Kidney (tissue), 14 donors: Measurements from ENCODE around the gene KRTAP4-4. TPM values are rescaled to one million over a fixed set of nuclear protein-coding genes. Genes with fewer than 3 reads are reported as not detected.
A peak's percentile ranks its signal among the peaks of the same experiment; 100 is the strongest.
"Not testable (repeated sequence)": the region's sequence is repeated elsewhere in the genome, so short reads cannot be mapped to it uniquely, and the experiment has no call there.

ENCODE experiments used
- DNase-seq, 5 donors: peaks; one replicate each; pipeline ENCODE4 v3.0.0-alpha.2; 2013 to 2020
- FAIRE-seq: peaks from 2 replicates; lab custom pipeline; 2012; peaks lifted over from hg19 to GRCh38; lab: Jason Lieb, UNC
- H3K27ac ChIP-seq, 2 donors: one replicate each; pipeline ENCODE4 v1.7.0; 2013; ENCODE audit warnings: low read depth in 2 of 2, low read length in 2 of 2, inconsistent platforms in 1 of 2
- H3K27me3 ChIP-seq: one replicate; pipeline ENCODE4 v1.7.1; 2013; ENCODE audit warnings: low read length, inconsistent platforms; ENCODE audit not compliant: control insufficient read depth, insufficient read depth
- H3K36me3 ChIP-seq, 3 donors: one replicate each; pipeline versions ENCODE4 v1.7.0 to v1.7.1; 2013; ENCODE audit warnings: low read length in 3 of 3, control low read depth in 1 of 3, inconsistent platforms in 1 of 3; ENCODE audit not compliant: insufficient read depth in 3 of 3, control insufficient read depth in 2 of 3
- H3K4me1 ChIP-seq, 3 donors: one replicate each; pipeline versions ENCODE4 v1.7.0 to v1.7.1; 2013; ENCODE audit warnings: low read length in 3 of 3, inconsistent platforms in 1 of 3, low read depth in 1 of 3; ENCODE audit not compliant: control insufficient read depth in 2 of 3, insufficient read depth in 2 of 3
- H3K4me3 ChIP-seq, 3 donors: one replicate each; pipeline versions ENCODE4 v1.7.0 to v1.8.1; 2013; ENCODE audit warnings: low read length in 3 of 3, control low read depth in 1 of 3, inconsistent platforms in 1 of 3
- H3K9ac ChIP-seq, 3 donors: one replicate each; pipeline versions ENCODE4 v1.7.0 to v1.7.1; 2013; ENCODE audit warnings: low read length in 3 of 3, control low read depth in 1 of 3, inconsistent platforms in 1 of 3
- H3K9me3 ChIP-seq, 3 donors: one replicate each; pipeline versions ENCODE4 v1.7.0 to v1.7.1; 2013; ENCODE audit warnings: low read length in 3 of 3, control low read depth in 1 of 3, inconsistent platforms in 1 of 3; ENCODE audit not compliant: control insufficient read depth in 2 of 3, insufficient read depth in 1 of 3
- CTCF ChIP-seq: IDR thresholded peaks from 3 replicates; pipeline ENCODE4 v1.5.1; 2012; ENCODE audit warnings: mild to moderate bottlenecking, moderate library complexity, borderline replicate concordance; ENCODE audit not compliant: insufficient read depth; ENCODE audit errors: extremely low read depth
- intact Hi-C: fragments of 100-400 bp; cut with DNase I; formaldehyde crosslinking; loops from one replicate; pipeline ENCODE4 v1.11.1; 2022
- polyA plus RNA-seq: library from polyadenylated mRNA; stranded (reverse); fragments of 350-450 nt; fragmentation: Illumina TruSeq; extraction: RNeasy Lipid Tissue Mini Kit (QIAGEN cat#74804); gene quantifications from one replicate; pipeline ENCODE4 v1.2.3, GENCODE V29; 2014; ENCODE audit warnings: low read depth, low replicate concordance; ENCODE audit not compliant: insufficient read depth
- total RNA-seq: library from RNA; stranded (reverse); fragmentation: NEBNext Ultra II Directional; extraction: Animal tissue kit (Norgen Biotek cat#: 25700); gene quantifications from one replicate; pipeline ENCODE4 v1.2.1, GENCODE V29; 2021
- donor health status: control.
- donor health status: control.
- donor health status: control.
- donor health status: control.
- donor health status: control.
- donor health status: DM: yes; HTN: yes; CAD: no.
- donor health status: Normal renal cell carcinoma (clear cell type).

KRTAP4-4 gene
- total and polyA plus RNA-seq, 2 donors from 2014 or later: not detected

DNA sequence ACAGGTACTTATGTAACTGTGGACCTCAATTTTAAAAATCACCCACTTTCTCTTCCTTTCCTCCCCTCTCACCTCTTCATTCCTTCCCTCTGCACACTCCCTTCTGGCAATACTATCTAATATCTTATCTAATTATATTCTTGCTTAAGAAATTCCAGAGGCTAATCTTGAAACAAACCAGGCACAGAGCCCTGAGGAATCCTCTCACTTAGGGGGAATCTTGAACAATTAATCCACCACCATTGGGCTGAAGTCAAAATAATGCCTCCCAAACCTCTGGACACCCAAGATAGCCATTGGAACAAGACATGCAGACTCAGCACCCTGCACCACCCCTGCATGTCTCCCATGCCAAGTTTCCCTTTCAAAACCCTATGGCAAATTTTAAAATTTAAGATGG is 19.2 kb downstream of the KRTAP4-4 start:
- intact Hi-C loops: no loop called here
- no peak for TF ChIP-seq CTCF
- H3K4me3 ChIP-seq: no peak overlapping the region
- DNase-seq: no peak
- H3K9me3 ChIP-seq: peaks cover 0 to 9% (median 2%) of the 10 kb centered on the region in 3 donors
- H3K4me1 ChIP-seq: no peaks in the 10 kb centered on the region
- FAIRE-seq: no peak
- H3K36me3 ChIP-seq: no peaks in the 10 kb centered on the region
- no peak overlapping the region for H3K27ac ChIP-seq
- no peaks in the 10 kb centered on the region for H3K27me3 ChIP-seq
- no peak overlapping the region for H3K9ac ChIP-seq

- FAIRE-seq (no peak), DNase-seq (no peak)
- no peak within 1 kb of the TSS for H3K9ac ChIP-seq
- peaks cover 0 to 9% (median 2%) of the 10 kb centered on the region in 3 donors for H3K9me3 ChIP-seq
- no peak for TF ChIP-seq CTCF
- H3K4me1 ChIP-seq: no peaks in the 10 kb centered on the region
- no peak within 1 kb of the TSS for H3K27ac ChIP-seq
- H3K27me3 ChIP-seq: no peaks in the 10 kb centered on the region
- intact Hi-C loops: no loop called here
- no peaks in the 10 kb centered on the region for H3K36me3 ChIP-seq
- H3K4me3 ChIP-seq: no peak within 1 kb of the TSS
Measured at GRCh38 chr17:41140360-41141131, 20.0 kb downstream of the KRTAP4-4 start, which contains the start of gene KRTAP4-6. Gene KRTAP4-6 (minus strand): TSS chr17:41140544. CDS start chr17:41140487, 57 bp downstream.

DNA sequence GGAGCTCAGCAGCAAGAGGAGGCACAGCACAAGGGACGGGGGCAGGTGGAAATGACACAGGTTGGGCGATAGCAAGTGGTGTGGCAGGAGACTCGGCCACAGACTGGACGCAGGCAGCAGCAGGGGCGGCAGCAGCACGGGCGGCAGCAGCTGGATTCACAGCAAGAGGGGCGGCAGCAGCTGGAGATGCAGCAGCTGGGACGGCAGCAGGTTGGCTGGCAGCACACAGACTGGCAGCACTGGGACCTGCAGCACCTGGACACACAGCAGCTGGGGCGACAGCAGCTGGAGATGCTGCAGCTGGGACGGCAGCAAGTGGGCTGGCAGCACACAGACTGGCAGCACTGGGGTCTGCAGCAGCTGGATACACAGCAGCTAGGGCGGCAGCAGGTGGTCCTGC is 20.7 kb downstream of the KRTAP4-4 start:
- H3K4me3 ChIP-seq, H3K9me3 ChIP-seq, H3K36me3 ChIP-seq, FAIRE-seq, H3K4me1 ChIP-seq, H3K27me3 ChIP-seq, intact Hi-C loops, H3K9ac ChIP-seq, H3K27ac ChIP-seq: not testable (repeated sequence)
- peak in 1 of 5 donors; percentile 71 for DNase-seq

DNA sequence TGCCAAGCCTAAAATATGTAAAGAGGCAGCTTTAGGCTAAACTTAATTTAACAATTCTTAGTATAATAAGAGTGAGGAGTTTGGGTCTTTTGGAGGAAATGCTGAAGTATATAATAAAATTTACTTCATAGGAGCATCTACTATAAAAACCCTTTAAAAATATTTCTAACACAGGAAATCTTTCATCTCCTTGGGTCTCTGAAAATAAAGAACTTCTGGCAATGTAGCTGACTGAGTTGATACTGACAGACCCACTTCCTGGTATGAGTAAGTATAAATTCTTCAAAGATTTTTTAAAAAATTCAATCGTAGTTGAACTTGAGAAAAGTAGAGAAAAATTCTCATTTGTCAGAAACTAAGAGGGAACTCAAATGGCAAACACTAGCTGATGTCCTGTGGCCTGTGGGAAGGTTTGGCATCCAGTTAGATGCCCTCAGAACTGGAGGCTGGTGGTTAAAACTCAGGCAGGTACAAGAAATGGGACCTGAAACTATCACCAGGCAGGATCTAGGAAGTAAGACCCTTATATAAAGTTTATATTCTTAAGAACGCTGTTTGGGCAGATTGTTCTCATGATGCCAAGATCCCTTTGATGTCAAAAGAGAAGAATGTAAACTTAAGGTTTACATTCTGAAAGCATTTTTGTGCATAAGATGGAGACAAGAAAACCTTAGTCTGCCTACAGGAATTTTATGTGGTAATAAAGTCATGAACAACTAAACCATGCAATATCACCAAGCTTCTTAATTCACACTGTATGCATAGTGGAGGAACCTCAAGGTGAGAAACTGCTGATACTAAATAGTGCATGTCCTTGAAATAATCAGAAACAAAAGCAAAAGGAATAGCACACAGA is 26.4 kb downstream of the KRTAP4-4 start:
- no peak for DNase-seq
- TF ChIP-seq CTCF: no peak
- Histone ChIP-seq H3K9ac (no peak overlapping the region), H3K27me3 (no peaks in the 10 kb centered on the region), H3K4me1 (no peaks in the 10 kb centered on the region), H3K36me3 (no peaks in the 10 kb centered on the region), H3K27ac (no peak overlapping the region), H3K9me3 (peaks cover 0 to 2% (median 2%) of the 10 kb centered on the region in 3 donors), H3K4me3 (no peak overlapping the region)
- intact Hi-C loops: no loop called here
- FAIRE-seq: no peak
